GM23248 (cell line): ENCODE results near the gene PTCH1.

Experiments
- EZH2 ChIP-seq: fragments of 200-600 bp; sonication (generic); IDR thresholded peaks from 2 replicates; pipeline ENCODE4 v1.6.1; 2018; ENCODE audit warnings: antibody characterized with exemption, mild to moderate bottlenecking; ENCODE audit not compliant: insufficient read depth, poor library complexity, severe bottlenecking
- EZH2phosphoT487 ChIP-seq: fragments of 200-600 bp; sonication (generic); IDR thresholded peaks from 2 replicates; pipeline ENCODE4 v1.6.1; 2018; ENCODE audit warnings: antibody characterized with exemption, moderate library complexity, mild to moderate bottlenecking, low read depth; ENCODE audit not compliant: insufficient read depth

DNA sequence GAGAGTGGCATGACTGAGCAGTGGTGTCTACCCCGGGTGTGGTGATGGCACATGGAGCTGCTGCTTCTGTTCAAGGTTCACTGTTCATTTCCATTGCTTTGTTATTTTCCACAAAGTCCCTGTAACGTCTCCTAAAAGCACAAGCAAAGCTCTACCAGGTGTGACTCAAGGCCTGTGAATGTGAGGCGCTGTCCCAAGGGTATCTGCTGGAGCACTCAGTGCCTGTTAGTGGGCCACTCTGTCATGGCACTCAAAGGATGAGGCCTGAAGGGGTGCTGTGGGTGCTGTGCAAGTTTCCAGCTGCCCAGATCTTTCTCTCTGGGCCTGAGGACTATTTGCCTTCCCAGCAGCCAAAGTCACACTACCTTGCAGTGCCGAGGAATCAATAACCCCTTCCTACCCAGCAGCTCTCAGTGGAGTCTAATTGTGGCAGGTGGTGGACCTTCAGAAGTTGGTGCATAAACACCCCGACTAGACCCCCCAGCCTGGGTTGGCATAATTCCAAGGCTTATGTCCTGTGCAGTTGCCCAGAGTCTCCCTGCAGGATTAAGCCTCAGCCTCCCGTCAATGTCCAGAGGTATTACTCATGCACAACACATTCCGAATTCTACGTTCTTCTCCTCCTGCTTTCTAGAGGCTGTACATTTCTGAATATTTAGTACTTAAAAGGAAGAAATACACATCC, 17.4 kb upstream of the PTCH1 start:
- TF ChIP-seq EZH2phosphoT487 = no peak
- TF ChIP-seq EZH2 = no peak
